ENCODE data around the gene CCNJL.
"Not testable (repeated sequence)": the region's sequence is repeated elsewhere in the genome, so short reads cannot be mapped to it uniquely, and the experiment has no call there.

Gene CCNJL

GRCh38 chr5:160260006-160260775 is 52.2 kb downstream of the CCNJL start:
- DNase-seq, result no peak

- no peak for DNase-seq
Measured at GRCh38 chr5:160259341-160259740, 53.0 kb downstream of the CCNJL start.

- DNase-seq, result no peak
Measured at GRCh38 chr5:160254706-160255105, 57.7 kb downstream of the CCNJL start.

- DNase-seq, result no peak
Measured at GRCh38 chr5:160253441-160253840, 58.9 kb downstream of the CCNJL start.

- DNase-seq, result no peak
Measured at GRCh38 chr5:160252916-160253315, 59.4 kb downstream of the CCNJL start.

GRCh38 chr5:160251406-160252155 is 60.8 kb downstream of the CCNJL start:
- DNase-seq, result no peak

- no peak for DNase-seq
Measured at GRCh38 chr5:160250826-160251225, 61.5 kb downstream of the CCNJL start.

GRCh38 chr5:160250226-160250625 is 62.1 kb downstream of the CCNJL start:
- DNase-seq, result no peak

GRCh38 chr5:160249570-160249969 is 62.8 kb downstream of the CCNJL start:
- DNase-seq, result not testable (repeated sequence)

GRCh38 chr5:160245506-160246086 is 66.8 kb downstream of the CCNJL start:
- no peak for DNase-seq

GRCh38 chr5:160242145-160242544 is 70.2 kb downstream of the CCNJL start:
- no peak for DNase-seq

- no peak for DNase-seq
Measured at GRCh38 chr5:160240350-160240749, 72.0 kb downstream of the CCNJL start.

- no peak for DNase-seq
Measured at GRCh38 chr5:160237571-160238093, 74.7 kb downstream of the CCNJL start.

GRCh38 chr5:160235731-160236130 is 76.6 kb downstream of the CCNJL start:
- DNase-seq, result no peak

- DNase-seq, result no peak
Measured at GRCh38 chr5:160233215-160233614, 79.1 kb downstream of the CCNJL start.

- no peak for DNase-seq
Measured at GRCh38 chr5:160231783-160232342, 80.5 kb downstream of the CCNJL start.

- no peak for DNase-seq
Measured at GRCh38 chr5:160230686-160231527, 81.5 kb downstream of the CCNJL start.

GRCh38 chr5:160229190-160229742 is 83.1 kb downstream of the CCNJL start, which contains the start of gene FABP6:
FABP6 (plus strand) TSS chr5:160229506; CDS start chr5:160229558, 52 bp downstream.
- DNase-seq, result no peak

GRCh38 chr5:160227012-160227411 is 85.4 kb downstream of the CCNJL start:
- DNase-seq, result no peak

- DNase-seq, result no peak
Measured at GRCh38 chr5:160221082-160221481, 91.3 kb downstream of the CCNJL start.

- no peak for DNase-seq
Measured at GRCh38 chr5:160219356-160219755, 93.0 kb downstream of the CCNJL start.

- DNase-seq, result peak; percentile 75
Measured at GRCh38 chr5:160213537-160213936, 98.8 kb downstream of the CCNJL start.
